GM18861 (cell line): ENCODE data around the gene NCK2.

Experiments
- ATAC-seq: cut with Tn5 transposase; IDR thresholded peaks from one replicate; pipeline ENCODE4 v1.9.1; 2021; ENCODE audit not compliant: unreplicated experiment

The NCK2 gene

GRCh38 chr2:105809097-105809473 lies 64.4 kb downstream of the NCK2 start:
- ATAC-seq = peak; percentile 30

DNA sequence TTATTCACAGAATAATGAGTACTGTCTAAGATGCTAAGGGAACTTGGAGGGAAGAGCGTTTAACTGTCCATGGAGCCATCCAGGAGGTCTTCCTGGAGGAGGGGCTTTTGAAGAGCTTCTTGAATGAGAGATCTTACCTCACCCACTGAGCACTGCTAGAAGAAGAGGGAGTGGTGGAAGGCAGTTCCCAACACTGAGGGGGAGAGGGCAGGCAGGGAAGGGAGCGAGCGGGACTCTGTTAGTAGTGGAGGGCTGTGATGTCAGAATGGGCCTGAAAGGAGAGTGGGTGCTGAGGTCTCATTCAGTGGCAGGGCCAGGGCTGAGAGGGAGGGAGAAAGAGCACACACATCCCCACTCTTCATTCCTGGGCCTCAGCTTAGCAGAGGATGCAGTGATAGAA lies 65.0 kb downstream of the NCK2 start:
- no peak for ATAC-seq

- ATAC-seq = peak; percentile 94
Observed at GRCh38 chr2:105812180-105813044, 67.7 kb downstream of the NCK2 start.

DNA sequence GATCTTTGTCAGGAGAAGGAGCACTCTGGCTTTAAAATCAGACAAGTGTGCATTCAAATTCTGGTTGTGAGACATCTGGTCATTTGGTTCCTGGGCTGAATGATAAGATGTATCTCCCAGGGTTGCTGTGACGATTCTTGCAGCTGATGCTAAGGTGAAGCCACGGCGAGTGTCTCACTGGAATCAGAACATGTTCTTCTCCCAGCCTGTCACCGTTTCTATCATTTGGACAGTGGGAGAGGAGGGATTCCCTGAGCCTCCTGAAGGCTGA lies 68.3 kb downstream of the NCK2 start:
- no peak for ATAC-seq

DNA sequence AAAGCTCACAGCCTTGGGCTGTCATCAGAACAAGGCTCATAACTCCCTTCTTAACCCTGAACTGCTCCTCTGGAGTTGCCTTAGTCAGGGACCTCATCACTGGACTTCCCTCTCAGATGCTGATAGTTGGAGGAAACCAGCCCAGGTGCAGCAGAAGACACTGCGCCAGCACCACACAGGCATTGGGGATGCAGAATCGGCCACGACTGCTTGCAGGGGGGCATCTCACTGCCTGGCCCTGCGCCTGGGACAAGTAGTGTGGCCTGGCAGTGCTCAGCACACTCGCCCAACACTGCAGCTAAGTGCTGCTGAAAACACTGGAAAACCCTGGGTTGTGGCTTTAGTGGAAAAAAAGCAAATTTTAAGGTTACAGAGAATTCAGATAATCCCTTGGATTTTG lies 68.7 kb downstream of the NCK2 start:
- ATAC-seq = no peak

DNA sequence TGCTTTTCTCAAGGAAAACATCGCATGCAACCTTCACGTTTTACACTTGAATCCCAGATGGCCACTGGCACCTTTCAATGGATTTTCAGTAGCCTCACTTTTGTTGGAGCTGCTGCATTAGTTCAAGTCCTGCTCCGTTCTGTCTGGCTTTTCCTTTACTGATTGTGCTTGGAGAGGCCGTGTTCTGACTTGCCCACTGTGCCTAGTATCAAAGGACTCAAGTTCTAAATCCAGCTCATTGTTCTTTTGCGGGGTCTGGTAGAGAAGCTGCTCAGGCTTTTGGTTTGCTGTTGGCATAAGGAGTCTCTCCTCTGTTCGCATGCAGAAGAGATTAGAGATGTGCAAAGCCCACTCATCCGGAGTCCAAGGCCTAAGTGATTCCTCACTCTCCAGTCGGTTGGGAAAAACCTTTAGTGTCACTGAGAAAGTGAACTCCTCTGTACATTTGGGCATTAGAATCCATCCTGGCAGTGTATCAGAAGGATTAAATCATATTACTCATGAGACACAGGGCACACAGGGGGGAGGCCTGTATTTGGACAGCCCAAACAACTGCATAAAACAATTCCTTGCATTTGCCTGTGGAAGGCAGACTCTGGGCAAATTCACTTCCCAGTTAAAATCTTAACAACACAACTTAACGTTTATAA lies 69.7 kb downstream of the NCK2 start:
- ATAC-seq = no peak

DNA sequence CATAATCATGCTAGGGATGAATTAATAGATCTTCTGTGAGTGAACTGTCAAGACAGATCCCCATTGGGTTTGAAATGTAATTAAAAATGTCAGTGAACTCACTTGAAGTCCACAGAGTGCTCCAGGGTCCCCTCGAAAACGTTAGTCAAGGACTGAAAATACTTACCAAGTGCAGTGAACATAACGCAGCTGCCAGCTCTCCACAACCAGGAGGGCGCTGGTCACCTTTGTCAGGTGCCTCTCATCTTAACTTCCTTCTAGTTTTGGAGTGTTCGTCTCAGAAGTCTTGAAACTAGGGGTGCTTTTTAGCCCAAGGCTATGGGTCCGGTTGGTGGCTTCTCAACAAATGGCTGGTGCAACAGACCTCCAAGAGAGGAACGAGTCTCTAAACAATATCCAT lies 70.7 kb downstream of the NCK2 start:
- no peak for ATAC-seq

- ATAC-seq = no peak
Observed at GRCh38 chr2:105820151-105820550, 75.4 kb downstream of the NCK2 start.

DNA sequence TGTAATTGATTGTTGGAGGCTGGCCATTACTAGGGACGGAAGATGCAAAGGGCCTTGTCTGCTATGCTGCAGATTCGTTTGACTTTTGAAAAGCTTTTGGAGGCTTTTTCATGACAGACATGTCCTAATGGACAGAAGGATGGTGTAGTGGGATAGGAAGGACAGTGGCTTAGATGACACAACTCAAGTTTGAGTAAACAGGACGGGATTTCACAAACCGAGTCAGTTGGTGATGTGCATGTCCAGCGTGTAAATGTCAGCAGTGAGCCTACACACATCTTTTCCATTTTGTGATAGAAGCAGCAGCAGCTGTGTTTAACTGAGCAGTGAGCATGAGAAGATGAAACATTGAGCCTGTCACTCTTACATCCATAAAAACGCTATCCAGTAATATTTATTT lies 76.0 kb downstream of the NCK2 start:
- ATAC-seq = no peak

- ATAC-seq = no peak
Observed at GRCh38 chr2:105821428-105822125, 76.9 kb downstream of the NCK2 start.

- ATAC-seq = peak; percentile 69
Observed at GRCh38 chr2:105822186-105822585, 77.5 kb downstream of the NCK2 start.

DNA sequence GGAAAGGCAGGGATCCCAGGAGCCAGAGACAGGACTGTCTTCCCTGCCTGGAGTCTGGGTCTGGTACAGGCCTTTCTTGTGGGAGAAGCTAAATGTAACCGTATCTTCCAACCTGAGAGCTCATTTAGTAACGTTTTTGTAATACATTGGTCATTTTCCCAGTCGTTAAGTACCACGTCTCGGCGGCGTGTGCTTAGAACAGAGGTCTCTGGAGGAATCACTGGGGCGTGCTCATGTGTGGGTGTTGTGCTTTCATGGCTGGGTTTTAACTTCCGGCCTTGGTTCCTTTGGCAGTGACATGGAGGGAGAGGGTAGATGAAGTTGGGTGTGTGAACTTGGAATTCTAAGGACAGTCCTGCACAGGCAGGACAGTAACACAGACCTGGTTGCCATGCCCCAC lies 79.7 kb downstream of the NCK2 start:
- ATAC-seq = no peak

GRCh38 chr2:105827351-105828096 lies 82.8 kb downstream of the NCK2 start:
- peak; percentile 45 for ATAC-seq

- no peak for ATAC-seq
Observed at GRCh38 chr2:105828558-105828957, 83.8 kb downstream of the NCK2 start.

DNA sequence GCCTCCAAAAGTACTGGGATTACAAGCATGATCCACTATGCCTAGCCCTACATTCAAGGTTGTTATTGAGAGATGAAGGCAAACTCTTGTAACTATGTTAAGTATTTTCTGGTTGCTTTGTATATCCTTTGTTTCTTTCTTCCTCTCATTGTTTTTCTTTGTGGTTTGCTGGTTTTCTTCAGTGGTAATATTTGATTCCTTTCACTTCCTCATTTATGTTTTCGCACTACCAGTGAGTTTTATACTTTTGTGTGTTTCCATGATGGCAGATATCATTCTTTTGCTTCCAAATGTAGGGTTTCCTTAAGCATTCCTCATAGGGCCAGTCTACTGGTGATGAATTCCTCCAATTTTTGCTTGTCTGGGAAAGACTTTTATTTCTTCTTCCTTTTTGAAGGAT lies 90.2 kb downstream of the NCK2 start:
- peak; percentile 92 for ATAC-seq

- ATAC-seq = no peak
Observed at GRCh38 chr2:105836341-105836740, 91.6 kb downstream of the NCK2 start.

GRCh38 chr2:105836840-105837692 lies 92.4 kb downstream of the NCK2 start:
- ATAC-seq = no peak

GRCh38 chr2:105839793-105840192 lies 95.1 kb downstream of the NCK2 start:
- no peak for ATAC-seq

- no peak for ATAC-seq
Observed at GRCh38 chr2:105840933-105841332, 96.2 kb downstream of the NCK2 start.

GRCh38 chr2:105841551-105841950 lies 96.8 kb downstream of the NCK2 start:
- no peak for ATAC-seq

- ATAC-seq = no peak
Observed at GRCh38 chr2:105842555-105842954, 97.8 kb downstream of the NCK2 start.
